Nephron (organoid): ENCODE results near the gene ENPP6.

ENCODE experiments used
- H3K27ac Mint-ChIP-seq, 3 experiments: 2 replicates each; pipeline ENCODE4 v1.8.0; 2020; ENCODE audit warnings: mixed read lengths in 3 of 3, mild to moderate bottlenecking in 2 of 3, moderate library complexity in 1 of 3
- H3K27me3 Mint-ChIP-seq: 2 replicates; pipeline ENCODE4 v1.8.0; 2021; ENCODE audit warnings: low read depth, mild to moderate bottlenecking, moderate library complexity, mixed read lengths
- H3K36me3 Mint-ChIP-seq: 2 replicates; pipeline ENCODE4 v1.8.0; 2020; ENCODE audit warnings: low read depth, mixed read lengths
- H3K4me1 Mint-ChIP-seq: 2 replicates; pipeline ENCODE4 v1.8.0; 2020; ENCODE audit warnings: mixed read lengths
- H3K4me3 Mint-ChIP-seq, 3 experiments: 2 replicates each; pipeline ENCODE4 v1.8.0; 2020; ENCODE audit warnings: mild to moderate bottlenecking in 3 of 3, mixed read lengths in 3 of 3, moderate library complexity in 2 of 3
- H3K9me3 Mint-ChIP-seq: 2 replicates; pipeline ENCODE4 v1.8.0; 2020; ENCODE audit warnings: mixed read lengths
- CTCF ChIP-seq, 3 experiments: fragments of 200-600 bp; sonication (generic); IDR thresholded peaks; one replicate each; pipeline ENCODE4 v1.5.0; 2021; ENCODE audit warnings: antibody characterized with exemption in 3 of 3; ENCODE audit not compliant: unreplicated experiment in 3 of 3

The ENPP6 gene

GRCh38 chr4:184247421-184247820, 29.7 kb upstream of the ENPP6 start:
- H3K27ac Mint-ChIP-seq, result no peak overlapping the region
- no peaks in the 10 kb centered on the region for H3K4me1 Mint-ChIP-seq
- no peaks in the 10 kb centered on the region for H3K27me3 Mint-ChIP-seq
- H3K4me3 Mint-ChIP-seq, result no peak overlapping the region
- peaks cover 2% of the 10 kb centered on the region for H3K9me3 Mint-ChIP-seq
- TF ChIP-seq CTCF (IDR thresholded peaks at IDR 0.05; ENCODE audit: unreplicated experiment in 3 of 3), result no peak
- no peaks in the 10 kb centered on the region for H3K36me3 Mint-ChIP-seq

- Mint-ChIP-seq H3K27ac (no peak overlapping the region), H3K9me3 (no peaks in the 10 kb centered on the region), H3K4me3 (no peak overlapping the region), H3K27me3 (no peaks in the 10 kb centered on the region), H3K4me1 (no peaks in the 10 kb centered on the region), H3K36me3 (no peaks in the 10 kb centered on the region)
- TF ChIP-seq CTCF (IDR thresholded peaks at IDR 0.05; ENCODE audit: unreplicated experiment in 3 of 3), result no peak
Measured at GRCh38 chr4:184246426-184246825, 28.8 kb upstream of the ENPP6 start.

GRCh38 chr4:184238072-184238745, 20.5 kb upstream of the ENPP6 start:
- H3K4me1 Mint-ChIP-seq, result no peaks in the 10 kb centered on the region
- H3K27me3 Mint-ChIP-seq, result peaks cover 9% of the 10 kb centered on the region
- no peak for TF ChIP-seq CTCF (IDR thresholded peaks at IDR 0.05; ENCODE audit: unreplicated experiment in 3 of 3)
- no peaks in the 10 kb centered on the region for H3K36me3 Mint-ChIP-seq
- no peaks in the 10 kb centered on the region for H3K9me3 Mint-ChIP-seq
- H3K4me3 Mint-ChIP-seq, result no peak overlapping the region
- no peak overlapping the region for H3K27ac Mint-ChIP-seq

- Mint-ChIP-seq H3K4me1 (no peaks in the 10 kb centered on the region), H3K4me3 (no peak overlapping the region), H3K36me3 (no peaks in the 10 kb centered on the region), H3K9me3 (no peaks in the 10 kb centered on the region), H3K27me3 (peaks cover 9% of the 10 kb centered on the region), H3K27ac (no peak overlapping the region)
- TF ChIP-seq CTCF (IDR thresholded peaks at IDR 0.05; ENCODE audit: unreplicated experiment in 3 of 3), result no peak
Measured at GRCh38 chr4:184237612-184238011, 19.9 kb upstream of the ENPP6 start.

- H3K9me3 Mint-ChIP-seq, result no peaks in the 10 kb centered on the region
- no peaks in the 10 kb centered on the region for H3K4me1 Mint-ChIP-seq
- H3K4me3 Mint-ChIP-seq, result no peak overlapping the region
- no peak for TF ChIP-seq CTCF (IDR thresholded peaks at IDR 0.05; ENCODE audit: unreplicated experiment in 3 of 3)
- H3K27ac Mint-ChIP-seq, result no peak overlapping the region
- H3K36me3 Mint-ChIP-seq, result no peaks in the 10 kb centered on the region
- H3K27me3 Mint-ChIP-seq, result peaks cover 9% of the 10 kb centered on the region
Measured at GRCh38 chr4:184235526-184235925, 17.9 kb upstream of the ENPP6 start.

GRCh38 chr4:184234155-184234554, 16.5 kb upstream of the ENPP6 start:
- Mint-ChIP-seq H3K9me3 (peaks cover under 1% of the 10 kb centered on the region), H3K4me1 (no peaks in the 10 kb centered on the region), H3K4me3 (no peak overlapping the region), H3K36me3 (no peaks in the 10 kb centered on the region), H3K27me3 (peaks cover 9% of the 10 kb centered on the region), H3K27ac (no peak overlapping the region)
- TF ChIP-seq CTCF (IDR thresholded peaks at IDR 0.05; ENCODE audit: unreplicated experiment in 3 of 3), result no peak
